Measurements from ENCODE around the gene B3GAT1. TPM values are rescaled to one million over a fixed set of nuclear protein-coding genes. Genes with fewer than 3 reads are reported as not detected.

Gene B3GAT1
- total RNA-seq, 2 donors from 2014 or later, result 0.71 TPM; not detected in 1

DNA sequence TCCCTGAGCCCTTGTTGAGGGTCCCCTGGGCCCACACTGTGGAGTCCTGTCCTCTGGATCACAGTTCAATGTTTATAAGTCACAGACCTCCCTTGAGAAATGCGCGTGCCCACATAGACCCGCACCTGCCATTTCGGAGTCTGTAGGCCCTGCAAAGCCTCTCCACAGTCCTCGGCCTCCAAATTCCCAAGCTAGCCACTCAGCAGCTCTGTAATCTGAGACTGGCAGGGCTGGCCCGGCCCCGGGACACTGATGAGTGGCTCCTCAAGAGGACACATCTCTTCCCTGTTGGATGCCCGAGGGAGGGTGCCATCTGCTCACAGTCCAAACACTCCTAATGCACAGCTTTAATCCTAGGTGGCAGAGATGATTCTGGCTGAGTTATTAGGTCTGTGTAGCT lies 39.1 kb downstream of the B3GAT1 start:
- Histone ChIP-seq H3K4me3 (no peak overlapping the region), H3K4me1 (ENCODE audit: control insufficient read depth in 1 of 2, low read depth in 2 of 2) (no peaks in the 10 kb centered on the region), H3K36me3 (no peaks in the 10 kb centered on the region), H3K9me3 (no peaks in the 10 kb centered on the region), H3K27me3 (replicated peaks; ENCODE audit: insufficient read depth) (no peaks in the 10 kb centered on the region), H3K27ac (no peak overlapping the region)
- TF ChIP-seq, protein P1, sequence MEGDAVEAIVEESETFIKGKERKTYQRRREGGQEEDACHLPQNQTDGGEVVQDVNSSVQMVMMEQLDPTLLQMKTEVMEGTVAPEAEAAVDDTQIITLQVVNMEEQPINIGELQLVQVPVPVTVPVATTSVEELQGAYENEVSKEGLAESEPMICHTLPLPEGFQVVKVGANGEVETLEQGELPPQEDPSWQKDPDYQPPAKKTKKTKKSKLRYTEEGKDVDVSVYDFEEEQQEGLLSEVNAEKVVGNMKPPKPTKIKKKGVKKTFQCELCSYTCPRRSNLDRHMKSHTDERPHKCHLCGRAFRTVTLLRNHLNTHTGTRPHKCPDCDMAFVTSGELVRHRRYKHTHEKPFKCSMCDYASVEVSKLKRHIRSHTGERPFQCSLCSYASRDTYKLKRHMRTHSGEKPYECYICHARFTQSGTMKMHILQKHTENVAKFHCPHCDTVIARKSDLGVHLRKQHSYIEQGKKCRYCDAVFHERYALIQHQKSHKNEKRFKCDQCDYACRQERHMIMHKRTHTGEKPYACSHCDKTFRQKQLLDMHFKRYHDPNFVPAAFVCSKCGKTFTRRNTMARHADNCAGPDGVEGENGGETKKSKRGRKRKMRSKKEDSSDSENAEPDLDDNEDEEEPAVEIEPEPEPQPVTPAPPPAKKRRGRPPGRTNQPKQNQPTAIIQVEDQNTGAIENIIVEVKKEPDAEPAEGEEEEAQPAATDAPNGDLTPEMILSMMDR (IDR thresholded peaks at IDR 0.05), result no peak
- no peak for ATAC-seq (ENCODE audit: insufficient number of reproducible peaks, low FRiP score, low read depth)
- DNase-seq (ENCODE audit: low spot score), result no peak

DNA sequence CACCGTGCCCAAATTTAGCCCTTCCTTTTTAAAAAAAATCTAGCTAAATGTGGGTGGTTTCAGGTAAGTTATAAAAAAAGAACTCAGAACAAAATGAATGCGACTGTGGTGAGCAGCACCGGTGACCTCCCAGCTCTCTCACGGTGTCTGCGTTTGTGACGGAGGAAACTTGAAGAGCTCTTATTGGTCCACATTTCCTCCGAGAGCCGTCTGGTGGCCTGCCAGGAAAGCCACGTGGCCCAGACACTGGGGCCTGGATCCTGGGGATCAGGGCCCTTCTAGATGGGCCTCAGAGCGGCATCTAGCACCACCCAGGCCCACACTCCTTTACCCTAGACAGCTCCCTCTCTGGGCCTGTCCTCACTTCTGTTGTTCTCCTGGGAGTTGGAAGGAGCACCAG lies 39.5 kb downstream of the B3GAT1 start:
- H3K4me1 ChIP-seq (ENCODE audit: control insufficient read depth in 1 of 2, low read depth in 2 of 2), result no peaks in the 10 kb centered on the region
- DNase-seq (ENCODE audit: low spot score) (no peak), ATAC-seq (ENCODE audit: insufficient number of reproducible peaks, low FRiP score, low read depth) (no peak)
- TF ChIP-seq, protein P1 (IDR thresholded peaks at IDR 0.05), result no peak
- no peak overlapping the region for H3K27ac ChIP-seq
- H3K4me3 ChIP-seq, result no peak overlapping the region
- H3K9me3 ChIP-seq, result no peaks in the 10 kb centered on the region
- H3K36me3 ChIP-seq, result no peaks in the 10 kb centered on the region
- no peaks in the 10 kb centered on the region for H3K27me3 ChIP-seq (replicated peaks; ENCODE audit: insufficient read depth)

DNA sequence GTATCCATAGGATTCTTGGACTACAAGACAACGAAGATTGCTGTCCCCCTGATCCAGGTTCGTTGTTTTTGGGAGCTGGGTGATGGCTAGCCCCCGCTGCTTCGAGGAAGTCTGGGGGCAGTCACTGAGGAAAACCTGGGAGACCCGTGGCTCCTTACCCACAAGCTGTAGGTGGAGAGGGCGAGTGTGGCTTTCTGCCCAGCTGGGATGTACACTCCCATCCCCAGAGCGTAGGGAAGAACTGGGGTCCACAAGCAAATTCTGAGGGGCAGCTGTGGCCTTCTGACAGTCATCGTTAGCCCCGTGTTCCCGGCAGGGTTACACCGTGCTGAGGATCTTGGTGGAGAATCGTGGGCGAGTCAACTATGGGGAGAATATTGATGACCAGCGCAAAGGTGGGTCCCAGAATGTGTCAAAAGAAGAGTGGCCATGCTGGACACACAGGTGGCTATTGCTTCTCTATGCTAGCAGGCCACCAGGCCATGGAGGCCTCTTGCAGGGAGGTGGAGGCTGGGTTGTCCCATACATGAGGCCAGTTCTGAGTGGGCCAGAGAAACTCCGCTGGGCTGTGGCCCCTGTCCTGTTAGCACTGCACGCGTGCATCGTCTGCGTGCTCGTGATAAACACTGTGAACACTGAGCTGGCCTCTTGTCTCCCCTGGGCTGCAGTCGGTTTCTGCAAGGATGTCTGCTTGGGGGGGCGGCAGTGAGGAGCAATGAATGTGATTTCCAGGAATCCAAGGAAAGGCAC lies 40.4 kb downstream of the B3GAT1 start:
- Histone ChIP-seq H3K27ac (no peak overlapping the region), H3K4me3 (no peak overlapping the region), H3K27me3 (replicated peaks; ENCODE audit: insufficient read depth) (no peaks in the 10 kb centered on the region), H3K4me1 (ENCODE audit: control insufficient read depth in 1 of 2, low read depth in 2 of 2) (no peaks in the 10 kb centered on the region), H3K9me3 (no peaks in the 10 kb centered on the region), H3K36me3 (no peaks in the 10 kb centered on the region)
- DNase-seq (ENCODE audit: low spot score) (no peak), ATAC-seq (ENCODE audit: insufficient number of reproducible peaks, low FRiP score, low read depth) (no peak)
- TF ChIP-seq, protein P1 (IDR thresholded peaks at IDR 0.05), result no peak

DNA sequence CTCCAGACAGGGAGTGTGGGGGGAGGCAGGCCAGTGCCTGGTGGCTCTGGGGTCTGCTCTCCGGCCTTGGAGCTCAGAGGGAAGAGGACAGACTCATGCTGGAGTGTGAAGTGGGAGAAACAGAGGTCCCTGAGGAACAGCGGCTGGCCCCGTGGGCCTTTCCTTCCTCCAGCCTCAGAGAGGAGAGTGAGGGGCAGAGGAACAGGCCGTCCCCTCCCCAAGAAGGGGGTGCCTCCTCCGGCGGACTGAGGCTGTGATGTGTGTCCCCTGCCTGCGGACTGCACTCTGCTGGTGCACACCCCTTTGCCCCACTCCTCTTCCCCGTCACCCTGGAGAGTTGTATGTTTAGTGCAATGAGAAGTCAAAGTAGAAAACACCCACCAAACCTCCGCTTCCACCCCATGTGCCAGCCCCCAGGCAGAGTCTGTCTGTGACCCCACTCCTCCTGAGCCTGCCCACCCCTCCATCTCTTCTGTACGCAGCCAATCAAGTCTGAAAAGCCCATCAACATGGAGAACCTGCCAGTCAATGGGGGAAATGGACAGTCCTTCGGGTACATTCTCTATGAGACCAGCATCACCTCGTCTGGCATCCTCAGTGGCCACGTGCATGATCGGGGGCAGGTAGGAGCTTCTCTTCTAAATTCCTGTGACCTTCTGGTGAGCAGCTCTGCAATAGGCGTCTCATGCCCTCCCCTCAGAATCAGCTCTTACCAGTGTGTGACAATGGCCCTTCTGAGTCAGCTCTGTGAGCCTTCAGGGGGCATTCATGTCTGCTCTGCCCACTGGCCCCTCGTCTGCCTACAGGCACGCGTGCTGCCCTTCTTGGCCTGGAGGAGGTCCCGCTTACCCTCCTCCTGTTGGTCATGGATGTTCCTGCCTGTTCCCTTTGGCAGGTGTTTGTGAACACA lies 41.3 kb downstream of the B3GAT1 start:
- Histone ChIP-seq H3K27me3 (replicated peaks; ENCODE audit: insufficient read depth) (no peaks in the 10 kb centered on the region), H3K4me1 (ENCODE audit: control insufficient read depth in 1 of 2, low read depth in 2 of 2) (no peaks in the 10 kb centered on the region), H3K27ac (no peak overlapping the region), H3K36me3 (no peaks in the 10 kb centered on the region), H3K9me3 (no peaks in the 10 kb centered on the region), H3K4me3 (no peak overlapping the region)
- DNase-seq (ENCODE audit: low spot score), result no peak
- no peak for ATAC-seq (ENCODE audit: insufficient number of reproducible peaks, low FRiP score, low read depth)
- TF ChIP-seq, protein P1 (IDR thresholded peaks at IDR 0.05), result no peak
